HPDE6-E6E7 (cell line): Measurements from ENCODE around the gene SRRM2.

Source experiments
- DNase-seq: peaks from one replicate; pipeline ENCODE4 v3.0.0; 2011; ENCODE audit warnings: missing footprints; ENCODE audit errors: extremely low spot score

SRRM2 gene

GRCh38 chr16:2798723-2799204 lies 46.3 kb downstream of the SRRM2 start:
- no peak for DNase-seq

GRCh38 chr16:2799205-2799858 lies 46.9 kb downstream of the SRRM2 start:
- DNase-seq: no peak

DNA sequence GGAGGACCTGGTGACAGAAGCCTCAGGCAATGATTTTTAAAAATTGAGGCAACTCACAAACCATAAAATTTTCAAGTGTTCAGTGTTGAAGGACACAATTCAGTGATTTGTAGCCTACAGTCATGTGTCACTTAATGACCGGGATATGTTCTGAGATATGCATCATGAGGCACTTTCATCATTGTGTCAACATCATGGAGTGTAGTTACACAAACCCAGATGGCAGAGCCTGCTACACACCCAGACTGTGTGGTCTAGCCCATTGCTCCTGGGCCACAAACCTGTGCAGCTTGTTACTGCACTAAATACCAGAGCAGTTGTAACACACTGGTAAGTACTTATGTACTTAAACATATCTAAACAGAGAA lies 47.4 kb downstream of the SRRM2 start:
- no peak for DNase-seq

DNA sequence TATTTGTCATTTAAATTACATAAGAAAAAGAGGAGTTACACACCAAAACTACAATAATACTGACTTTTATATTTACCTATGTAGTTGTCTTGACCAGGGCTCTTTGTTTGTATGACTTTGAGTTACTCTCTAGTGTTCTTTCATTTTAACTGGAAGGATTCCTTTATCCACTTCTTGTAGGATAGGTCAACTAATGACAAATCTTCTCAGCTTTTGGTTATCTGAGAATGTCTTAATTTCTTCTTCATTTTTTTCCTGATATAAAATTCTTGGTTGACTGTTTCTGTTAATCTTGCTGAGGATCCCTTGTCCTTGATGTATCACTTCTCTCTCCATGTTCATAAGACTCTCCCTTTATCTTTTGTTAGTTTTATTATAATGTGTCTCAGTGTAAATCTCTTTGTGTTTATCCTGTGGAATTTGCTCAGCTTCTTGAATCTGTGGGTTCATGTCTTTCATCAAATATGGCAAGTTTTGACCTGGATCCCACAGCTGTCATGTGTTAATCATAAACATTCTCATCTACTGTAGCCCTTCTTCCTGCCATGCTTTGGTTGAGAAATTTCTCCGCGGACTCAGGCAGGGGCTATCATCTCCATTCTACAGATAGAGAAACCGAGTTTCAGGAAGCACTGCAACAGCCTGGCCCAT lies 51.2 kb downstream of the SRRM2 start:
- DNase-seq: no peak

GRCh38 chr16:2804728-2805127 lies 52.3 kb downstream of the SRRM2 start:
- no peak for DNase-seq

GRCh38 chr16:2806286-2806685 lies 53.8 kb downstream of the SRRM2 start:
- DNase-seq: no peak

DNA sequence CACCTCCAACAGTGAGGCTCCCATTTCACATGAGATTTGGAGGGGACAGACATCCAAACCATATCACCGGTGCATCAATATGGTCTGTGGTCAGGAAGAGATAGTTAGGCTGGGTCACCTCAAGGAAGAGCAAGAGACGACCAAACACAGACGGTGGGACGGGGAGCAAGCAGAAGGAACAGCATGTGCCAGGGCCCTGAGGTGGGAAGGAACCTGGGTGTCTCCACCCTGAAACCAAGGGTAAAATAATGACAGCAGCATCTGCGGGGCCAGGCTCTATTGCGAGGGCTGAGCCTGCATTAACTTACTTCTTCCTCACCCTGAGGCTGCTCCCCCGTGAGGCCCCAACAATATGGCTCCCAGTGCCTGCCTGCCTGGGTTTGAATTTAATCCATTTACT lies 55.7 kb downstream of the SRRM2 start:
- no peak for DNase-seq

GRCh38 chr16:2809149-2809760 lies 56.8 kb downstream of the SRRM2 start:
- no peak for DNase-seq

GRCh38 chr16:2810651-2811050 lies 58.2 kb downstream of the SRRM2 start:
- no peak for DNase-seq

- DNase-seq: no peak
These were observed 59.4 kb downstream of the SRRM2 start for GRCh38 chr16:2811703-2812471.

- DNase-seq: no peak
These were observed 61.4 kb downstream of the SRRM2 start for GRCh38 chr16:2813771-2814221.

GRCh38 chr16:2814551-2815298 lies 62.3 kb downstream of the SRRM2 start:
- no peak for DNase-seq

DNA sequence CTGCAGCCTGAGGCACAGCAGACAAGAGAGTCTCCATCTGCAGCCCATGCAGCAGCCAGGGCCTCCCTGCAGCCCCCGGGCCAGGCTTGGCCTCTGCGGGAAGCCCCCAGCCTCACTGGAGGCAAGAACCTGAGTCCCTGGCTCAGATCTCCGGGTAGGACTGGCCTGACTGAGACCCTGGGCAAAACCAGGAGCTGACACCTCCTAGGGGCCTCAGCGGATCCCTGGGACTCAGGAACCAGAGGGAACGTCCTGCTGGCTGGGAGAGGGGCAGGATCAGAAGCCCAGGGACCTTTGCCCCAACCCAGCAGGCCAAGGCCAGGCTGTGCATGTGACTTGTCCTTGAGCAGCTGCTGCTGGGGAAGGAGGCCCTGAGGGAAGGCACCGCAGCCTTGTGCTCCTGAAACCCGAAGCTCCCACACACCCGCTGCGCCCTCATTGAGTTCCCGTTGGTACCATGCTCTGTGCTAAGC lies 62.9 kb downstream of the SRRM2 start:
- DNase-seq: no peak

DNA sequence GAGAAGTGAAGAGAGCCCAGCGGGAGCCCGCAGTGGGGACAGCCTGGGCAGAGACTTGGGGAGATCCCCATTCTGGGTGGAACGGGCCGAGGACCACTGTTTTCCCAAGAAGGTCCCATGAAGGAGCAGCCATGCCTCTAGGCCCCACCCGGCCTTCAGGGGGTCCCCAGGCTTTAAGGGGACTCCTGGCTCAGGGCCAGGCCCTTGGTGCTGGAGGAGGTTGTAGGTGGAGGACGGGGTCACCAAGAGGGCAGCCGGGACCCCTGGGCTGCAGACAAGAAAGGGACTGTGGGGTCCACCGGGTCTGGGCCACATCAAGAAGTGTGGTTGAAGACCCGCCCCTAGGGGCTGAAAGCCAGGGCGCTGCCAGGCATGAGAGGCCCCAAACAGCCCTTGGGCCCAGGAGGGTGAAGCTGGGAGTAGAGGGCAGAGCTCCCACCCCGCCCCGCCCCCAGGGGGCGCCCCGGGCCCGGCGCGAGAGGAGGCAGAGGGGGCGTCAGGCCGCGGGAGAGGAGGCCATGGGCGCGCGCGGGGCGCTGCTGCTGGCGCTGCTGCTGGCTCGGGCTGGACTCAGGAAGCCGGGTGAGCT lies 64.4 kb downstream of the SRRM2 start, which contains the start of gene PRSS21:
Gene PRSS21 (plus strand): TSS at position 487 of the 589 bp plus-strand sequence. CDS start 32 bp downstream, at position 519.
- no peak for DNase-seq

DNA sequence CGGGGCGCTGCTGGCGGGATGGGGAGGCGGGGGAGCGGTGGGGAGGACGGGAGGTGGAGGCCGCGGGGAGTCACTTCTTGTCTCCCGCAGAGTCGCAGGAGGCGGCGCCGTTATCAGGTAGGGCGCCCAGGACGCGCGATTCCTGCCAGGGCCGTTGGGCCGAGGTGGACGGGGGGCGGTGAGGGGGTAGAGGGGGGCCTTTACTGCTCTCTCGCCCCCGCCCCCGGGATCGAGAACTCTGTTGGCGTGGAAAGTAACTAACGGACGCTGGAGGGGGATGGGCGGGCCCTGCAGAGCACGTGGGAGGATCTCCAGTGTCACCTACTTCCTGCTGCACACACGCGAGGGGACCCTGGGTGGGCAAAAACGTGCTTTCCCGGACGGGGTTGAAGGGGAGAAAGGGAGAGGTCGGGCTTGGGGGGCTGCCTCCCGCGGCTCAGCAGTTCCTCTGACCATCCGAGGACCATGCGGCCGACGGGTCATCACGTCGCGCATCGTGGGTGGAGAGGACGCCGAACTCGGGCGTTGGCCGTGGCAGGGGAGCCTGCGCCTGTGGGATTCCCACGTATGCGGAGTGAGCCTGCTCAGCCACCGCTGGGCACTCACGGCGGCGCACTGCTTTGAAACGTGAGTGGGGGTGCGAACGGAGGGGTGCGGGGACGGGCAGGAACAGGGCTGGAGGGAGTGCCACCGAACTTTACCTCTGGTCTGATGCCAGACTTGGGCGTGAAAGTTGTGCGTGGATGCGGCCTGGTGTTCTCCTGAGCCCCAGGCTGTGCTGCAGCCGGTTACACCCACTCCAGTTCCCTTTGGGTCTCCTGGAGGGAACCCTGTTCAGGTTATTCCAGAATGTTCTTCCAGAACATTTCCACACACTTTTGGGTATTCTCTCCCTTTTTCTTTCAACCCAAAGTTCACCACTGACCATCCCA lies 65.2 kb downstream of the SRRM2 start:
- DNase-seq: no peak

GRCh38 chr16:2818272-2818876 lies 65.9 kb downstream of the SRRM2 start:
- no peak for DNase-seq

GRCh38 chr16:2819179-2819938 lies 66.9 kb downstream of the SRRM2 start:
- no peak for DNase-seq
